WTC11 (cell line): ENCODE data around the gene EIF4H. TPM values are rescaled to one million over a fixed set of nuclear protein-coding genes. Genes with fewer than 3 reads are reported as not detected.

Experiments
- ATAC-seq: fragments of 200-7000 bp; cut with Tn5 transposase; 2 replicates; pipeline ENCODE4 v1.10.0; 2021; ENCODE audit warnings: mild to moderate bottlenecking, moderate library complexity
- CTCF ChIA-PET: fragments of 300-600 bp; sonication (Branson Sonifier 250); formaldehyde crosslinking; loops from one replicate; lab custom pipeline; 2021; ENCODE audit warnings: antibody characterized with exemption; lab: Charles Lee
- POLR2A ChIA-PET: fragments of 350-600 bp; sonication (Branson Sonifier 250); formaldehyde crosslinking; loops from one replicate; lab custom pipeline; 2021; ENCODE audit warnings: antibody characterized with exemption; lab: Charles Lee
- DNase-seq: peaks from one replicate; pipeline ENCODE4 v3.0.0; 2021; ENCODE audit warnings: low spot score
- H3K27ac Mint-ChIP-seq: 2 replicates; pipeline ENCODE4 v1.8.0; 2021; ENCODE audit warnings: mixed read lengths
- H3K27me3 Mint-ChIP-seq: 2 replicates; pipeline ENCODE4 v1.8.0; 2021; ENCODE audit warnings: low read depth, mild to moderate bottlenecking, moderate library complexity, mixed read lengths
- H3K36me3 Mint-ChIP-seq: 2 replicates; pipeline ENCODE4 v1.8.0; 2021; ENCODE audit warnings: mixed read lengths
- H3K4me1 Mint-ChIP-seq: 2 replicates; pipeline ENCODE4 v1.8.0; 2022; ENCODE audit warnings: mixed read lengths
- H3K4me3 Mint-ChIP-seq: 2 replicates; pipeline ENCODE4 v1.8.0; 2021; ENCODE audit warnings: mild to moderate bottlenecking, moderate library complexity, mixed read lengths
- H3K9me3 Mint-ChIP-seq: 2 replicates; pipeline ENCODE4 v1.8.0; 2021; ENCODE audit warnings: mixed read lengths
- FOXK1 ChIP-seq: sonication (generic); formaldehyde crosslinking; IDR thresholded peaks from 2 replicates; pipeline ENCODE4 v1.8.0; 2022; ENCODE audit warnings: mild to moderate bottlenecking, moderate library complexity, missing genetic modification reagents
- GRHL2 ChIP-seq: fragments of 250-450 bp; sonication (Bioruptor Pico); IDR thresholded peaks from 2 replicates; pipeline ENCODE4 v1.8.0; 2022; ENCODE audit warnings: mild to moderate bottlenecking, moderate library complexity; ENCODE audit not compliant: insufficient replicate concordance, severe bottlenecking
- GTF2I ChIP-seq: fragments of 250-450 bp; sonication (Bioruptor Pico); conservative IDR thresholded peaks from 2 replicates; pipeline ENCODE4 v1.4.0; 2021; ENCODE audit warnings: mild to moderate bottlenecking
- HMGA2 ChIP-seq: fragments of 250-450 bp; sonication (Bioruptor Pico); IDR thresholded peaks from 2 replicates; pipeline ENCODE4 v1.4.0; 2021; ENCODE audit warnings: mild to moderate bottlenecking, moderate library complexity
- KAT7 ChIP-seq: sonication (generic); formaldehyde crosslinking; IDR thresholded peaks from 2 replicates; pipeline ENCODE4 v1.8.1; 2023; ENCODE audit warnings: missing genetic modification reagents, mild to moderate bottlenecking, borderline replicate concordance
- MXD4 ChIP-seq: fragments of 250-450 bp; sonication (Bioruptor Pico); IDR thresholded peaks from 2 replicates; pipeline ENCODE4 v1.8.0; 2021; ENCODE audit warnings: mild to moderate bottlenecking, moderate library complexity, borderline replicate concordance
- NFE2L1 ChIP-seq: sonication (generic); formaldehyde crosslinking; IDR thresholded peaks from 2 replicates; pipeline ENCODE4 v1.8.1; 2023; ENCODE audit warnings: missing genetic modification reagents
- SOX15 ChIP-seq: fragments of 250-450 bp; sonication (Bioruptor Pico); IDR thresholded peaks from 2 replicates; pipeline ENCODE4 v1.9.0; 2021; ENCODE audit warnings: mild to moderate bottlenecking
- SP1 ChIP-seq: sonication (generic); formaldehyde crosslinking; conservative IDR thresholded peaks from 2 replicates; pipeline ENCODE4 v1.8.1; 2022; ENCODE audit warnings: missing genetic modification reagents
- TP53 ChIP-seq: sonication (generic); formaldehyde crosslinking; IDR thresholded peaks from 2 replicates; pipeline ENCODE4 v1.8.1; 2023; ENCODE audit warnings: mild to moderate bottlenecking, missing genetic modification reagents
- ZNF263 ChIP-seq: sonication (generic); formaldehyde crosslinking; IDR thresholded peaks from 2 replicates; pipeline ENCODE4 v1.8.1; 2022; ENCODE audit warnings: low read depth, mild to moderate bottlenecking, moderate library complexity, missing genetic modification reagents
- ZNF396 ChIP-seq: fragments of 250-450 bp; sonication (Bioruptor Pico); IDR thresholded peaks from 2 replicates; pipeline ENCODE4 v1.8.0; 2021; ENCODE audit warnings: mild to moderate bottlenecking, moderate library complexity, borderline replicate concordance
- ZNF416 ChIP-seq: fragments of 250-450 bp; sonication (Bioruptor Pico); IDR thresholded peaks from 2 replicates; pipeline ENCODE4 v1.9.0; 2021; ENCODE audit warnings: mild to moderate bottlenecking, inconsistent platforms
- ZNF671 ChIP-seq: fragments of 250-450 bp; sonication (Bioruptor Pico); IDR thresholded peaks from 2 replicates; pipeline ENCODE4 v1.8.0; 2021; ENCODE audit warnings: mild to moderate bottlenecking
- total RNA-seq: library from RNA; stranded (reverse); gene quantifications from 3 replicates; pipeline ENCODE4 v1.2.3, GENCODE V29; 2021
- TF ChIP-seq, protein P1 (sequence below): sonication (generic); formaldehyde crosslinking; IDR thresholded peaks from 2 replicates; pipeline ENCODE4 v1.8.1; 2022; ENCODE audit warnings: low read depth, missing genetic modification reagents, borderline replicate concordance
- TF ChIP-seq, protein P2 (sequence below): fragments of 250-450 bp; sonication (Bioruptor Pico); IDR thresholded peaks from 2 replicates; pipeline ENCODE4 v1.8.0; 2021; ENCODE audit warnings: mild to moderate bottlenecking
- TF ChIP-seq, protein P3 (sequence below): sonication (generic); formaldehyde crosslinking; IDR thresholded peaks from 2 replicates; pipeline ENCODE4 v1.8.0; 2022; ENCODE audit warnings: mild to moderate bottlenecking, missing genetic modification reagents
- TF ChIP-seq, protein P4 (sequence below): fragments of 250-450 bp; sonication (Bioruptor Pico); conservative IDR thresholded peaks from 2 replicates; pipeline ENCODE4 v1.9.0; 2021; ENCODE audit warnings: mild to moderate bottlenecking

Gene EIF4H
- total RNA-seq, 1 experiment from 2014 or later, result 355 TPM

DNA sequence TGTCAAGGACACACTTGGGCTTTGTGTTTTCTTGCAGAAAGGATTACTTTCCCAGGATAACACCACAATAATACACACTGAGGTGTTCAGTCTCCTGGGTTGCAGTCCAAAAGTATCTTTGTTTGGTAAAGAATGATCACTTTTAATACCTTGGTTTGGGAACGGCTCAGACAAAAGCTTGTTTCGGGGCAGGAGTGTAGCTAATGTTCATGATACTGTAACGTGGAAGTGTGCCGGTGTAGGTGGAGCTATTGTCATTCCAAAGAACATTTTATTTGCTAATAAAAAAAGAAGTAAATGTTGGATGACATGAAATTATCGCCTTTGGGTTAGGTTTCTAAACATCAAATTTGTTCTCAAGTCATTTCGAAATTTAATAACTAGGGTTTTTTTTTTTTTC lies 1.2 kb downstream of the EIF4H start:
- ChIA-PET CTCF (interaction anchor here (1.0 to 3.2 kb wide), 3 partner anchors 8 to 31 kb away, joined by 3 to 15 read pairs (median 14); no protein-coding TSS in a partner anchor), POLR2A (interaction anchor here (0.7 to 1.7 kb wide), 2 partner anchors 8 to 96 kb away, joined by 3 to 6 read pairs; no protein-coding TSS in a partner anchor)
- H3K36me3 Mint-ChIP-seq, result peaks cover 20% of the 10 kb centered on the region
- H3K4me3 Mint-ChIP-seq, result peak overlapping the region; percentile 92
- DNase-seq (no peak), ATAC-seq (no peak)
- H3K27me3 Mint-ChIP-seq, result no peaks in the 10 kb centered on the region
- no peak for TF ChIP-seq ZNF671 (CRISPR knock-in tag)
- TF ChIP-seq, protein P1, sequence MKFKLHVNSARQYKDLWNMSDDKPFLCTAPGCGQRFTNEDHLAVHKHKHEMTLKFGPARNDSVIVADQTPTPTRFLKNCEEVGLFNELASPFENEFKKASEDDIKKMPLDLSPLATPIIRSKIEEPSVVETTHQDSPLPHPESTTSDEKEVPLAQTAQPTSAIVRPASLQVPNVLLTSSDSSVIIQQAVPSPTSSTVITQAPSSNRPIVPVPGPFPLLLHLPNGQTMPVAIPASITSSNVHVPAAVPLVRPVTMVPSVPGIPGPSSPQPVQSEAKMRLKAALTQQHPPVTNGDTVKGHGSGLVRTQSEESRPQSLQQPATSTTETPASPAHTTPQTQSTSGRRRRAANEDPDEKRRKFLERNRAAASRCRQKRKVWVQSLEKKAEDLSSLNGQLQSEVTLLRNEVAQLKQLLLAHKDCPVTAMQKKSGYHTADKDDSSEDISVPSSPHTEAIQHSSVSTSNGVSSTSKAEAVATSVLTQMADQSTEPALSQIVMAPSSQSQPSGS (CRISPR knock-in tag), result no peak
- TF ChIP-seq GTF2I (CRISPR knock-in tag), result no peak
- TF ChIP-seq NFE2L1 (CRISPR knock-in tag), result no peak
- TF ChIP-seq SP1 (CRISPR knock-in tag), result no peak
- no peak for TF ChIP-seq SOX15 (CRISPR knock-in tag)
- TF ChIP-seq GRHL2 (CRISPR knock-in tag), result no peak
- TF ChIP-seq ZNF416 (CRISPR knock-in tag), result no peak
- no peak for TF ChIP-seq TP53 (CRISPR knock-in tag)
- no peak overlapping the region for H3K27ac Mint-ChIP-seq
- H3K9me3 Mint-ChIP-seq, result no peaks in the 10 kb centered on the region
- peaks cover 48% of the 10 kb centered on the region for H3K4me1 Mint-ChIP-seq

DNA sequence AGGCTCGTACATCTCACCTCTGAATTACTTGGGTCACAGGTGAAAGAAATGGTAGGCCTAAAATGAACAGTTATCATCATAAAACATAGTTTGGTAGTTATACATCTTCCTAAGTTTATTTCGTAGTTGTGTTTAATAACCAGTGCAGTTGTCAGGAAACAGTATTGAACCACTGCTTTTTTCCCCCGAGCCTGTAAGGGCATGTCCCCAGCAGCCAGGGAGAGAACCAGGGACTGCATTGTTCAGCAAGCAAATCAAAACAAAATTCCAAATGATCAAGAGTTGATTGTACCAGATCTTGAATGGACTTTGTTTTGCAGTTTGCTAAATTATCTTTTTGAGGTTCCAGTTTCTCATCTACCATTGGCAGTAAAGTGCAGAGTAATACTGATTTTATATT lies 2.4 kb downstream of the EIF4H start:
- ChIA-PET CTCF (interaction anchor here (1.1 kb wide), 1 partner anchor 23 kb away, joined by 4 read pairs; no protein-coding TSS in a partner anchor), POLR2A (no interaction called here)
- H3K4me3 Mint-ChIP-seq, result peak overlapping the region; percentile 92
- peaks cover 48% of the 10 kb centered on the region for H3K4me1 Mint-ChIP-seq
- DNase-seq, result no peak
- H3K27me3 Mint-ChIP-seq, result no peaks in the 10 kb centered on the region
- H3K27ac Mint-ChIP-seq, result peak overlapping the region; percentile 96
- peaks cover 20% of the 10 kb centered on the region for H3K36me3 Mint-ChIP-seq
- H3K9me3 Mint-ChIP-seq, result no peaks in the 10 kb centered on the region
- TF ChIP-seq HMGA2 (CRISPR knock-in tag) (no peak), FOXK1 (CRISPR knock-in tag) (no peak), SP1 (CRISPR knock-in tag) (no peak), MXD4 (no peak), ZNF263 (CRISPR knock-in tag) (no peak), SOX15 (CRISPR knock-in tag) (no peak), TP53 (CRISPR knock-in tag) (no peak), ZNF396 (CRISPR knock-in tag) (no peak)
- TF ChIP-seq, protein P2, sequence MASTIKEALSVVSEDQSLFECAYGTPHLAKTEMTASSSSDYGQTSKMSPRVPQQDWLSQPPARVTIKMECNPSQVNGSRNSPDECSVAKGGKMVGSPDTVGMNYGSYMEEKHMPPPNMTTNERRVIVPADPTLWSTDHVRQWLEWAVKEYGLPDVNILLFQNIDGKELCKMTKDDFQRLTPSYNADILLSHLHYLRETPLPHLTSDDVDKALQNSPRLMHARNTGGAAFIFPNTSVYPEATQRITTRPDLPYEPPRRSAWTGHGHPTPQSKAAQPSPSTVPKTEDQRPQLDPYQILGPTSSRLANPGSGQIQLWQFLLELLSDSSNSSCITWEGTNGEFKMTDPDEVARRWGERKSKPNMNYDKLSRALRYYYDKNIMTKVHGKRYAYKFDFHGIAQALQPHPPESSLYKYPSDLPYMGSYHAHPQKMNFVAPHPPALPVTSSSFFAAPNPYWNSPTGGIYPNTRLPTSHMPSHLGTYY (CRISPR knock-in tag), result no peak
- TF ChIP-seq, protein P3, sequence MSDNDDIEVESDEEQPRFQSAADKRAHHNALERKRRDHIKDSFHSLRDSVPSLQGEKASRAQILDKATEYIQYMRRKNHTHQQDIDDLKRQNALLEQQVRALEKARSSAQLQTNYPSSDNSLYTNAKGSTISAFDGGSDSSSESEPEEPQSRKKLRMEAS (CRISPR knock-in tag), result no peak
- TF ChIP-seq, protein P4, sequence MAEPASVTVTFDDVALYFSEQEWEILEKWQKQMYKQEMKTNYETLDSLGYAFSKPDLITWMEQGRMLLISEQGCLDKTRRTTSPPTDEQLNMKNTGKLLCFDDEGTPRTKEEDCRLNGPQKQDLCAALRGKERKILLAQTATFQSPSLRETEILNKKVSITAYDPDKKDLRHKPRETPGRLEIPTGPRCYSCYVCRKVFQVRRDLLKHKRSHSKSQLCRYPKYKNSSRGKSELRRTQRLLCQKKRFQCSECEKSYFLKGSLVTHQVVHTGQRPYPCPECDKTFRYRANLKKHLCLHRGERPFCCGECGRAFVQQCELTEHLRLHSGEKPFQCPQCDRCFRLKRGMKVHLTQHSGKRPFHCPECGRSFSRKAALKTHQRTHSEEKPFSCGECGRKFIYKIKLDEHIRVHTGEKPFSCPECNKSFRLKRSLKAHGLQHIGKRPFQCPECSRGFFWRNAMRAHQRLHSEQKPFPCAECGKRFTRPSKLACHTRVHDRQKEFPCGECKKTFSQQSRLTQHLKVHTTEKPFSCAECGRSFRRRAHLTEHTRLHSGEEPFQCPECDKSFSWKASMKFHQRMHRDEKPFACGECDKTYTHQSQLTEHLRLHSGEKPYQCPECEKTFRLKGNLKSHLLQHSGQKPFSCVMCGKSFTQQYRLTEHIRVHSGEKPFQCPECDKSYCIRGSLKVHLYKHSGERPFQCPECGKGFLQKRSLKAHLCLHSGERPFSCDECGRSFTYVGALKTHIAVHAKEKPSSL, result no peak
- no peak for ATAC-seq

DNA sequence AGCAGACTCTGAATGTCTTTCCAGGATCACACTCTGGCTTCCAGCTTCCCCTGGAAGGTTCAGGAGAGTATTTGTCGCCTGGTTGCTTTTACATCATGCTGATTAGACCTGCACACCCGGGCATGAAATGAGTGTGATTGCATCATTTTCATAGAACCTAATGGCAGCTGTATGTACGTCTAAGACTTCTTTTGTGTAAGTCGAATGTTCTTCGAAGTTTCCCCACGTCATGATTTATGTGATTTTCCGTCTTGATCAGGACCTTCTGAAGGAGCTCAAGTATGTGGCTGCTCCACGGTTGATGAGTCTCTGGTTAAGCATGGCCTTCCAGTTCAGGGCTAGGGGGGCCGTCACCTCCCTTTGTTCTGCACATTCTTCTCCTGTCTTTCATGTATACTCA lies 4.5 kb downstream of the EIF4H start:
- peak overlapping the region; percentile 91 for H3K27ac Mint-ChIP-seq
- no peak for TF ChIP-seq KAT7
- H3K9me3 Mint-ChIP-seq, result no peaks in the 10 kb centered on the region
- H3K4me3 Mint-ChIP-seq, result no peak overlapping the region
- no peak for DNase-seq
- H3K27me3 Mint-ChIP-seq, result no peaks in the 10 kb centered on the region
- ChIA-PET POLR2A (interaction anchor here (0.6 to 0.8 kb wide), 2 partner anchors 33 to 387 kb away, joined by 3 read pairs; no protein-coding TSS in a partner anchor), CTCF (interaction anchor here (1.0 to 1.6 kb wide), 5 partner anchors 12 to 152 kb away, joined by 3 to 13 read pairs (median 4); no protein-coding TSS in a partner anchor)
- peaks cover 55% of the 10 kb centered on the region for H3K4me1 Mint-ChIP-seq
- H3K36me3 Mint-ChIP-seq, result peaks cover 20% of the 10 kb centered on the region
- ATAC-seq, result no peak
